IMR-90 (cell line): Measurements from ENCODE around the gene PCYT1B. TPM values are rescaled to one million over a fixed set of nuclear protein-coding genes. Genes with fewer than 3 reads are reported as not detected.

Experiments used
- ATAC-seq: fragments of 200-7000 bp; cut with Tn5 transposase; 2 replicates; pipeline ENCODE4 v1.9.1; 2020; ENCODE audit warnings: low read depth, mild to moderate bottlenecking, moderate library complexity
- BruUV-seq: library from RNA; stranded (reverse); fragments of 400-500 nt; replicated peaks from 2 replicates; lab custom pipeline; 2021; lab: Mats Ljungman, UMichigan
- CTCF ChIA-PET: fragments of 300-600 bp; formaldehyde crosslinking; extraction: SDS; loops from one replicate; lab custom pipeline; 2021; ENCODE audit warnings: antibody characterized with exemption; lab: Yijun Ruan, JAX
- POLR2A ChIA-PET: fragments of 300-600 bp; sonication (Branson Sonifier 250); formaldehyde crosslinking; loops from one replicate; lab custom pipeline; 2022; ENCODE audit warnings: antibody characterized with exemption; ENCODE audit not compliant: unreplicated experiment; lab: Charles Lee
- DNase-seq: peaks from one replicate; pipeline ENCODE4 v3.0.0; 2013
- H2AFZ ChIP-seq: replicated peaks from 2 replicates; pipeline ENCODE3; 2013; ENCODE audit warnings: low read length, mild to moderate bottlenecking; ENCODE audit not compliant: poor library complexity
- H2AK5ac ChIP-seq: 2 replicates; pipeline ENCODE4 v1.6.1; 2013; ENCODE audit warnings: low read depth, low read length, inconsistent platforms
- H2AK9ac ChIP-seq: replicated peaks from 2 replicates; pipeline ENCODE3; 2013; ENCODE audit warnings: mild to moderate bottlenecking, low read depth, low read length, moderate library complexity; ENCODE audit not compliant: poor library complexity
- H2BK120ac ChIP-seq: 2 replicates; pipeline ENCODE4 v1.6.1; 2013; ENCODE audit warnings: low read depth, low read length, inconsistent platforms
- H2BK15ac ChIP-seq: 3 replicates; pipeline ENCODE4 v1.6.1; 2013; ENCODE audit warnings: low read depth, low read length, inconsistent platforms
- H2BK20ac ChIP-seq: 2 replicates; pipeline ENCODE4 v1.6.1; 2013; ENCODE audit warnings: low read depth, mild to moderate bottlenecking, inconsistent platforms, low read length, moderate library complexity
- H2BK5ac ChIP-seq: 2 replicates; pipeline ENCODE4 v1.6.1; 2013; ENCODE audit warnings: mild to moderate bottlenecking, low read depth, low read length, inconsistent platforms; ENCODE audit not compliant: poor library complexity, severe bottlenecking
- H3K14ac ChIP-seq: replicated peaks from 2 replicates; pipeline ENCODE4 v1.6.1; 2013; ENCODE audit warnings: low read depth, low read length, inconsistent platforms
- H3K18ac ChIP-seq: 2 replicates; pipeline ENCODE4 v1.6.1; 2013; ENCODE audit warnings: low read depth, low read length, control low read depth
- H3K23ac ChIP-seq: 2 replicates; pipeline ENCODE4 v1.6.1; 2013; ENCODE audit warnings: low read depth, low read length, inconsistent platforms
- H3K27ac ChIP-seq: 2 replicates; pipeline ENCODE4 v1.5.1; 2013; ENCODE audit warnings: mild to moderate bottlenecking, control low read depth, low read length; ENCODE audit not compliant: insufficient read depth
- H3K27me3 ChIP-seq: 2 replicates; pipeline ENCODE4 v1.6.1; 2013; ENCODE audit warnings: low read length; ENCODE audit not compliant: control insufficient read depth, insufficient read depth
- H3K36me3 ChIP-seq: 2 replicates; pipeline ENCODE4 v1.6.1; 2013; ENCODE audit warnings: low read length, mixed read lengths; ENCODE audit not compliant: control insufficient read depth, insufficient read depth
- H3K4ac ChIP-seq: 2 replicates; pipeline ENCODE4 v1.6.1; 2013; ENCODE audit warnings: low read depth, low read length, inconsistent platforms
- H3K4me1 ChIP-seq: 2 replicates; pipeline ENCODE4 v1.6.1; 2013; ENCODE audit warnings: low read length, mixed read lengths; ENCODE audit not compliant: control insufficient read depth, insufficient read depth
- H3K4me2 ChIP-seq: 2 replicates; pipeline ENCODE4 v1.6.1; 2013; ENCODE audit warnings: low read depth, mild to moderate bottlenecking, control low read depth, low read length, moderate library complexity
- H3K4me3 ChIP-seq: 2 replicates; pipeline ENCODE4 v1.5.1; 2013; ENCODE audit warnings: low read depth, mild to moderate bottlenecking, control low read depth, low read length, moderate library complexity; ENCODE audit not compliant: insufficient read depth
- H3K56ac ChIP-seq: 2 replicates; pipeline ENCODE4 v1.6.1; 2013; ENCODE audit warnings: low read length, inconsistent platforms; ENCODE audit not compliant: insufficient read depth; ENCODE audit errors: extremely low read depth
- H3K79me1 ChIP-seq, 2 experiments: 2 replicates each; pipeline ENCODE4 v1.6.1; 2013; ENCODE audit warnings: low read length in 2 of 2, inconsistent platforms in 1 of 2, low read depth in 1 of 2
- H3K9ac ChIP-seq: 2 replicates; pipeline ENCODE4 v1.6.1; 2013; ENCODE audit warnings: low read depth, low read length, control low read depth
- H3K9me1 ChIP-seq: 2 replicates; pipeline ENCODE4 v1.6.1; 2013; ENCODE audit warnings: low read length, inconsistent platforms; ENCODE audit not compliant: insufficient read depth
- H3K9me3 ChIP-seq: 2 replicates; pipeline ENCODE4 v1.6.1; 2013; ENCODE audit warnings: low read length; ENCODE audit not compliant: control insufficient read depth, insufficient read depth
- H4K20me1 ChIP-seq: 2 replicates; pipeline ENCODE4 v1.6.1; 2013; ENCODE audit warnings: low read length, inconsistent platforms; ENCODE audit not compliant: insufficient read depth
- H4K5ac ChIP-seq: 2 replicates; pipeline ENCODE4 v1.6.1; 2013; ENCODE audit warnings: mild to moderate bottlenecking, low read depth, low read length, control low read depth
- H4K8ac ChIP-seq, 2 experiments: 2 replicates each; pipeline ENCODE4 v1.6.1; 2013; ENCODE audit warnings: low read depth in 2 of 2, low read length in 2 of 2, control low read depth in 1 of 2, inconsistent platforms in 1 of 2
- H4K91ac ChIP-seq: 2 replicates; pipeline ENCODE4 v1.6.1; 2013; ENCODE audit warnings: low read depth, low read length, inconsistent platforms; ENCODE audit not compliant: insufficient read depth
- BHLHE40 ChIP-seq: fragments of 150-350 bp; IDR thresholded peaks from 2 replicates; pipeline ENCODE4 v1.6.1; 2016; ENCODE audit warnings: mild to moderate bottlenecking, low read depth, low read length
- CEBPB ChIP-seq: IDR thresholded peaks from 2 replicates; pipeline ENCODE4 v1.6.1; 2012; ENCODE audit warnings: low read depth, low read length, improper control_type of control experiment
- CHD1 ChIP-seq: IDR thresholded peaks from 2 replicates; pipeline ENCODE4 v1.6.1; 2012; ENCODE audit warnings: low read depth, low read length, improper control_type of control experiment
- FOS ChIP-seq: fragments of 150-350 bp; IDR thresholded peaks from 2 replicates; pipeline ENCODE4 v1.6.1; 2016; ENCODE audit warnings: low read depth, low read length
- MAFK ChIP-seq: IDR thresholded peaks from 2 replicates; pipeline ENCODE4 v1.6.1; 2012; ENCODE audit warnings: low read depth, low read length, improper control_type of control experiment
- MAZ ChIP-seq: IDR thresholded peaks from 2 replicates; pipeline ENCODE4 v1.6.1; 2012; ENCODE audit warnings: low read depth, mild to moderate bottlenecking, low read length, improper control_type of control experiment, moderate library complexity, borderline replicate concordance
- MXI1 ChIP-seq: IDR thresholded peaks from 2 replicates; pipeline ENCODE4 v1.6.1; 2012; ENCODE audit warnings: low read depth, mild to moderate bottlenecking, low read length, moderate library complexity, borderline replicate concordance
- NFE2L2 ChIP-seq: fragments of 150-350 bp; IDR thresholded peaks from 2 replicates; pipeline ENCODE4 v1.6.1; 2016; ENCODE audit warnings: low read depth, mild to moderate bottlenecking, low read length
- POLR2A ChIP-seq: IDR thresholded peaks from 2 replicates; pipeline ENCODE4 v1.6.1; 2012; ENCODE audit warnings: mild to moderate bottlenecking, low read depth, low read length
- RAD21 ChIP-seq: IDR thresholded peaks from 2 replicates; pipeline ENCODE4 v1.6.1; 2012; ENCODE audit warnings: low read length, improper control_type of control experiment
- RCOR1 ChIP-seq: IDR thresholded peaks from 2 replicates; pipeline ENCODE4 v1.6.1; 2012; ENCODE audit warnings: mild to moderate bottlenecking, low read length, improper control_type of control experiment; ENCODE audit not compliant: insufficient replicate concordance
- RFX5 ChIP-seq: IDR thresholded peaks from 2 replicates; pipeline ENCODE4 v1.8.0; 2012; ENCODE audit warnings: low read depth, mild to moderate bottlenecking, low read length, moderate library complexity
- SMC3 ChIP-seq: fragments of 150-350 bp; IDR thresholded peaks from 2 replicates; pipeline ENCODE4 v1.6.1; 2016; ENCODE audit warnings: low read depth, mild to moderate bottlenecking, antibody characterized with exemption, low read length, moderate library complexity
- dilution Hi-C: fragments of 300-500 bp; cut with HindIII; formaldehyde crosslinking; loops from one replicate; pipeline ENCODE4 v1.14.3; 2018; ENCODE audit warnings: low sequenced_read_pairs; ENCODE audit not compliant: unreplicated experiment
- in situ Hi-C: fragments of 300-500 bp; cut with MboI; formaldehyde crosslinking; loops from 3 replicates; pipeline ENCODE4 v1.14.3; 2019; ENCODE audit warnings: low sequenced_read_pairs, inconsistent platforms, mixed read lengths
- intact Hi-C: fragments of 100-400 bp; cut with micrococcal nuclease; formaldehyde crosslinking; loops from 2 replicates; pipeline ENCODE4 v1.10.0; 2022
- polyA plus RNA-seq, 3 experiments: library from polyadenylated mRNA; depleted of rRNA; stranded (reverse); fragments of >200 nt; gene quantifications; 2 replicates each; pipeline ENCODE4 v1.2.3, GENCODE V29; 2012; ENCODE audit warnings: low replicate concordance in 1 of 3
- total RNA-seq: library from RNA; depleted of rRNA; stranded (reverse); fragments of >200 nt; gene quantifications from 2 replicates; pipeline ENCODE4 v1.2.3, GENCODE V29; 2012
- TF ChIP-seq, protein P1 (sequence below): fragments of 150-350 bp; IDR thresholded peaks from 2 replicates; pipeline ENCODE4 v1.6.1; 2016; ENCODE audit warnings: low read depth, mild to moderate bottlenecking, low read length, moderate library complexity, borderline replicate concordance
- TF ChIP-seq, protein P2 (sequence below): fragments of 150-350 bp; IDR thresholded peaks from 2 replicates; pipeline ENCODE4 v1.6.1; 2017; ENCODE audit warnings: mild to moderate bottlenecking, antibody characterized with exemption, low read length, low read depth
- TF ChIP-seq, protein P3 (sequence below): conservative IDR thresholded peaks from 2 replicates; pipeline ENCODE4 v1.5.1; 2012; ENCODE audit warnings: mild to moderate bottlenecking, low read depth, low read length, improper control_type of control experiment

PCYT1B gene
- total and polyA plus RNA-seq, 2 of the 4 experiments (the other 2 are of a cell fraction): under 0.01 to 0.09 TPM

DNA sequence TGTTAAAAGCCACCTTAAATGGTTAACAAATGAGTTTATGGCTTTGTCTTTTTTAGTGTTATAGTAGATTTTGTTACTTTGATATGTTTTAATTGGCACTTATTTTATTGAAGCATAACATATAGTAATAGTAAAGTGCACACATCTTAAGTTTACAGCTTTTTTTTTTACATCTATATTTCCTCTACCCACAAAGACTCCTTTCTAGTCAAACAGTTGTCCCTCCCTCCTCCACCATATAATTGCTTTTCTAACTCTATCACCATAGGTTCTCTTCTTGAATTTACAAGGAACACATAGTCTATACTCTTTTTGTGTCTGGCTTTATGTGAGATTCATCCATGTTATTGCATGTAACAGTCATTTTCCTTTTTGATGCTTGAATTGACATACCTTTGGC lies 110.6 kb downstream of the PCYT1B start:
- Histone ChIP-seq H2BK15ac (no peak overlapping the region), H3K9me1 (no peaks in the 10 kb centered on the region), H2AK5ac (no peak overlapping the region), H4K5ac (no peak overlapping the region), H3K9ac (no peak overlapping the region), H4K20me1 (no peaks in the 10 kb centered on the region), H3K4me1 (no peaks in the 10 kb centered on the region), H3K4me3 (no peak overlapping the region), H4K8ac (no peak overlapping the region), H2BK20ac (no peak overlapping the region), H3K4ac (no peak overlapping the region), H3K18ac (no peak overlapping the region), H3K36me3 (no peaks in the 10 kb centered on the region), H3K23ac (no peak overlapping the region), H3K56ac (no peak overlapping the region), H3K14ac (no peak overlapping the region), H4K91ac (no peak overlapping the region), H3K4me2 (no peak overlapping the region), H3K27me3 (no peaks in the 10 kb centered on the region), H2BK120ac (no peak overlapping the region), H3K9me3 (no peaks in the 10 kb centered on the region), H3K27ac (no peak overlapping the region), H2AFZ (no peak overlapping the region), H3K79me1 (no peaks in the 10 kb centered on the region), H2AK9ac (no peak overlapping the region), H2BK5ac (no peak overlapping the region)
- intact Hi-C loops: no loop called here
- dilution Hi-C loops: no loop called here
- DNase-seq (no peak), ATAC-seq (no peak)
- ChIA-PET CTCF (no interaction called here), POLR2A (no interaction called here)
- in situ Hi-C loops: no loop called here
- no TSS peak for BruUV-seq
- TF ChIP-seq, protein P1, sequence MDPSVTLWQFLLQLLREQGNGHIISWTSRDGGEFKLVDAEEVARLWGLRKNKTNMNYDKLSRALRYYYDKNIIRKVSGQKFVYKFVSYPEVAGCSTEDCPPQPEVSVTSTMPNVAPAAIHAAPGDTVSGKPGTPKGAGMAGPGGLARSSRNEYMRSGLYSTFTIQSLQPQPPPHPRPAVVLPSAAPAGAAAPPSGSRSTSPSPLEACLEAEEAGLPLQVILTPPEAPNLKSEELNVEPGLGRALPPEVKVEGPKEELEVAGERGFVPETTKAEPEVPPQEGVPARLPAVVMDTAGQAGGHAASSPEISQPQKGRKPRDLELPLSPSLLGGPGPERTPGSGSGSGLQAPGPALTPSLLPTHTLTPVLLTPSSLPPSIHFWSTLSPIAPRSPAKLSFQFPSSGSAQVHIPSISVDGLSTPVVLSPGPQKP: no peak
- TF ChIP-seq RCOR1 (no peak), MAZ (no peak), NFE2L2 (no peak), MAFK (no peak), RFX5 (no peak), BHLHE40 (no peak), MXI1 (no peak), CEBPB (no peak), CHD1 (no peak), POLR2A (no peak), FOS (no peak), SMC3 (no peak), RAD21 (no peak)
- TF ChIP-seq, protein P2, sequence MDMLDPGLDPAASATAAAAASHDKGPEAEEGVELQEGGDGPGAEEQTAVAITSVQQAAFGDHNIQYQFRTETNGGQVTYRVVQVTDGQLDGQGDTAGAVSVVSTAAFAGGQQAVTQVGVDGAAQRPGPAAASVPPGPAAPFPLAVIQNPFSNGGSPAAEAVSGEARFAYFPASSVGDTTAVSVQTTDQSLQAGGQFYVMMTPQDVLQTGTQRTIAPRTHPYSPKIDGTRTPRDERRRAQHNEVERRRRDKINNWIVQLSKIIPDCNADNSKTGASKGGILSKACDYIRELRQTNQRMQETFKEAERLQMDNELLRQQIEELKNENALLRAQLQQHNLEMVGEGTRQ: no peak
- TF ChIP-seq, protein P3, sequence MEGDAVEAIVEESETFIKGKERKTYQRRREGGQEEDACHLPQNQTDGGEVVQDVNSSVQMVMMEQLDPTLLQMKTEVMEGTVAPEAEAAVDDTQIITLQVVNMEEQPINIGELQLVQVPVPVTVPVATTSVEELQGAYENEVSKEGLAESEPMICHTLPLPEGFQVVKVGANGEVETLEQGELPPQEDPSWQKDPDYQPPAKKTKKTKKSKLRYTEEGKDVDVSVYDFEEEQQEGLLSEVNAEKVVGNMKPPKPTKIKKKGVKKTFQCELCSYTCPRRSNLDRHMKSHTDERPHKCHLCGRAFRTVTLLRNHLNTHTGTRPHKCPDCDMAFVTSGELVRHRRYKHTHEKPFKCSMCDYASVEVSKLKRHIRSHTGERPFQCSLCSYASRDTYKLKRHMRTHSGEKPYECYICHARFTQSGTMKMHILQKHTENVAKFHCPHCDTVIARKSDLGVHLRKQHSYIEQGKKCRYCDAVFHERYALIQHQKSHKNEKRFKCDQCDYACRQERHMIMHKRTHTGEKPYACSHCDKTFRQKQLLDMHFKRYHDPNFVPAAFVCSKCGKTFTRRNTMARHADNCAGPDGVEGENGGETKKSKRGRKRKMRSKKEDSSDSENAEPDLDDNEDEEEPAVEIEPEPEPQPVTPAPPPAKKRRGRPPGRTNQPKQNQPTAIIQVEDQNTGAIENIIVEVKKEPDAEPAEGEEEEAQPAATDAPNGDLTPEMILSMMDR: no peak
